ENCODE data around the gene RASSF1.
A peak's percentile ranks its signal among the peaks of the same experiment; 100 is the strongest.
"Not testable (repeated sequence)": the region's sequence is repeated elsewhere in the genome, so short reads cannot be mapped to it uniquely, and the experiment has no call there.

Gene RASSF1

GRCh38 chr3:50323092-50323600 is 17.5 kb downstream of the RASSF1 start:
- DNase-seq = no peak

- no peak for DNase-seq
These were observed 18.1 kb downstream of the RASSF1 start, which contains the start of gene HYAL2 for GRCh38 chr3:50322386-50323091. Gene HYAL2 (minus strand): TSS chr3:50322745. CDS start chr3:50320489, 2,256 bp downstream.

GRCh38 chr3:50322115-50322385 is 18.6 kb downstream of the RASSF1 start:
- DNase-seq = no peak

- peak; percentile 59 to 87 (median 70) for DNase-seq
These were observed 19.1 kb downstream of the RASSF1 start for GRCh38 chr3:50321336-50322114.

- peak in 3 of 5 donors; percentile 35 to 56 (median 48) for DNase-seq
These were observed 19.7 kb downstream of the RASSF1 start for GRCh38 chr3:50320853-50321335.

GRCh38 chr3:50319894-50320625 is 20.6 kb downstream of the RASSF1 start:
- no peak for DNase-seq

- DNase-seq = no peak
These were observed 21.3 kb downstream of the RASSF1 start for GRCh38 chr3:50319181-50319893.

- DNase-seq = no peak
These were observed 22.0 kb downstream of the RASSF1 start for GRCh38 chr3:50318615-50319014.

- no peak for DNase-seq
These were observed 22.5 kb downstream of the RASSF1 start for GRCh38 chr3:50318163-50318562.

- DNase-seq = no peak
These were observed 23.3 kb downstream of the RASSF1 start for GRCh38 chr3:50317300-50317699.

GRCh38 chr3:50316657-50317242 is 23.9 kb downstream of the RASSF1 start:
- peak; percentile 42 to 65 (median 59) for DNase-seq

- no peak for DNase-seq
These were observed 25.8 kb downstream of the RASSF1 start for GRCh38 chr3:50314816-50315215.

- DNase-seq = no peak
These were observed 26.3 kb downstream of the RASSF1 start for GRCh38 chr3:50314342-50314741.

- not testable (repeated sequence) for DNase-seq
These were observed 28.6 kb downstream of the RASSF1 start for GRCh38 chr3:50312041-50312440.

- DNase-seq = no peak
These were observed 36.0 kb downstream of the RASSF1 start for GRCh38 chr3:50304601-50305000.

- DNase-seq = no peak
These were observed 37.4 kb downstream of the RASSF1 start, which contains the start of gene HYAL1 for GRCh38 chr3:50303013-50303815. Gene HYAL1 (minus strand): TSS chr3:50303574. CDS start chr3:50302956, 618 bp downstream.

GRCh38 chr3:50302095-50303012 is 38.3 kb downstream of the RASSF1 start:
- DNase-seq = no peak

GRCh38 chr3:50300681-50301254 is 39.9 kb downstream of the RASSF1 start:
- DNase-seq = no peak

- peak in 1 of 5 donors; percentile 36 for DNase-seq
These were observed 40.5 kb downstream of the RASSF1 start for GRCh38 chr3:50299929-50300680.
